Measurements from ENCODE around the gene ZDHHC6.

The ZDHHC6 gene

DNA sequence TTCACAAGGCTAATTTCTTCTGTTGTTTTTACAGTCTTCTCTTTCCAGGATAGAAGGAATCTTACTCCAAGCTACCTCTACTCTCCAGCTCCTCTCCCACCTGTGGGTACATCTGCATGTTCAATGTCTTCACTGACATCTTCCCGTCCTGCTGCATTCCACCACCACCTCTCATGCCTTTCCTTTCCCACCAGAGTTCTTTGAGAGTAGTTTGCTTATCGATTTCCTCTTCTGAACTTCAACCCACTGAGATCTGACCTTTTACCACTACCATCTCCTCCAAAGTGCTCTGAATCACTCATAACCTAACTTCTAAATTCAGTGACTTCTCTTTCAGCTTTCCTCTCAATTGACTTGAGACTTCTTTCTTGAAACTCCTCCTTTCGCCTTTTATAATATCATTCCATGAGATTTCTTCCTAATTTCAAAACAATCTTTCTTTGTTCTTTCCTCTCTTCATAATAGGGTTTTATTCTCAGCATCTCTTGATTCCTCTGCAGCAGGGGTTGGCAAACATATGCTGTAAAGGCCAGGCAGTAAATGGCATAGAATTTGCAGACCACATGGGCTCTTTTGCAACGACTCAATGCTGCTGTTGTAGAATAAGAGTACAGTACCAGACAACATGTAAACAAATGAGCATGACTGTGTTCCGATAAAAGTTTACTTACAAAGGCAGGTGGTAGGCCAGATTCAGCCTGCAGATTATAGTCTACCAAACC is 50.7 kb downstream of the ZDHHC6 start:
- in situ Hi-C loops (cut with MboI; ENCODE audit: low pct_unique_long_range_greater_than_20kb, low sequenced_read_pairs, unreplicated experiment), result no loop called here
- TF ChIP-seq, protein P1, sequence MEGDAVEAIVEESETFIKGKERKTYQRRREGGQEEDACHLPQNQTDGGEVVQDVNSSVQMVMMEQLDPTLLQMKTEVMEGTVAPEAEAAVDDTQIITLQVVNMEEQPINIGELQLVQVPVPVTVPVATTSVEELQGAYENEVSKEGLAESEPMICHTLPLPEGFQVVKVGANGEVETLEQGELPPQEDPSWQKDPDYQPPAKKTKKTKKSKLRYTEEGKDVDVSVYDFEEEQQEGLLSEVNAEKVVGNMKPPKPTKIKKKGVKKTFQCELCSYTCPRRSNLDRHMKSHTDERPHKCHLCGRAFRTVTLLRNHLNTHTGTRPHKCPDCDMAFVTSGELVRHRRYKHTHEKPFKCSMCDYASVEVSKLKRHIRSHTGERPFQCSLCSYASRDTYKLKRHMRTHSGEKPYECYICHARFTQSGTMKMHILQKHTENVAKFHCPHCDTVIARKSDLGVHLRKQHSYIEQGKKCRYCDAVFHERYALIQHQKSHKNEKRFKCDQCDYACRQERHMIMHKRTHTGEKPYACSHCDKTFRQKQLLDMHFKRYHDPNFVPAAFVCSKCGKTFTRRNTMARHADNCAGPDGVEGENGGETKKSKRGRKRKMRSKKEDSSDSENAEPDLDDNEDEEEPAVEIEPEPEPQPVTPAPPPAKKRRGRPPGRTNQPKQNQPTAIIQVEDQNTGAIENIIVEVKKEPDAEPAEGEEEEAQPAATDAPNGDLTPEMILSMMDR (IDR thresholded peaks at IDR 0.05; ENCODE audit: extremely low read depth, insufficient read depth, missing control alignments), result no peak
- DNase-seq (ENCODE audit: low spot score), result no peak

DNA sequence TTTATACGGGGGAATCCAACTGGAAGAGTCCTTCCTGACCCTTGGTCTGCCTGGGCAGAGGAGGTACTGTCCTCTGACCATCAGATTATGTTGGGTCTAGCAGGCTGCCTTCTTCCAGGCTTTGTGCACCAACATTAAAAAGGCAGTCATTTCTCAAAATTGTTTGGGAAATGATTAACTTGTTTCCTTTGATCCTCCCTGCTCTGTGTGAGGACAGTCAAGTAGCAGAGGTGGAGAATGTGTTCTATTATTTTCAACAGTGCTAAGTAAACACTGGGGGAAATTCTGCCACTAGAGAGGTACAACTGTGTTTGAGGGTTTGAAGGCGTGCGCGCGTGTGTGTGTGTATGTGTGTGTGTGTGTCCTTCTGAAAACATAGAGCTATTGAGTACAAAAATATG is 52.2 kb downstream of the ZDHHC6 start:
- no peak for DNase-seq (ENCODE audit: low spot score)
- in situ Hi-C loops (cut with MboI; ENCODE audit: low pct_unique_long_range_greater_than_20kb, low sequenced_read_pairs, unreplicated experiment), result no loop called here
- TF ChIP-seq, protein P1 (IDR thresholded peaks at IDR 0.05; ENCODE audit: extremely low read depth, insufficient read depth, missing control alignments), result no peak

DNA sequence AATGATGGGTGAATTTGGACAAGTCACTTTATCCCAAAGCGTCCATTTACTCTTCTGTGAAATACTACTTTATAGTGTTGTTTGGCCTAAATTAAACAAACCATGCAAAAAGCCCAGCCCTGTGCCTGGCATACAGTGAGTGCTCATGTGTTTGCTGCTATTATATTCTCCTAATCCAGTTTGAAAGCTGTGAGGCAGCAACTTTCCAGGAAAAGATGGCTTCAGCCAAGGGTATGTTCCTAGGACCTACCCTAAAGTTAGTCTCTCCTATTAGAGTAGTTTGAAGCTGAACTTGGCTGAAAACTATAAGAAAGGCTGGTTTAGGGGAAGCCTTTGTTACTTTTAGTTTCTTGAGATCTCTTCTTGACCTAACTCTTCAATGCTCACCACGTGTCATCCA is 52.9 kb downstream of the ZDHHC6 start:
- in situ Hi-C loops (cut with MboI; ENCODE audit: low pct_unique_long_range_greater_than_20kb, low sequenced_read_pairs, unreplicated experiment), result no loop called here
- TF ChIP-seq, protein P1 (IDR thresholded peaks at IDR 0.05; ENCODE audit: extremely low read depth, insufficient read depth, missing control alignments), result no peak
- no peak for DNase-seq (ENCODE audit: low spot score)

DNA sequence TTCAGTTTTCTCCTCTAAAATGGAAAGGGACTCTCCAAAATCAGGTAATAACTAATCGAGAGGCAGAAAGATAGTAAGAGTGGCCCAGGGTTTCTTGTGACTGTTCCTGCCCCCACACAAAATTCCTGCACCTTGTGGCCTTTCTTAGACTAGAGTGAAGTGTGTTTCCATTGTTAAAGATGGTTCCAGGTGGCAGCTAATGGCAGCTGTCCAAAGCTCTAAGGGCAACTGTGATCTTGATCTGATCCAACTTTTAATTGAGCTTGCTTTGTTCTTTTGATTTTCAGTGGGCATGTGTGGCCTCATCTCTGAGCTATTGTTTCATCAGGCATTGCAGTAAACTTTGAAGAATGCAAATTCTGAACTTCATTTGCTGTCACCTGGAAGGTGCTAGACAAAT is 53.4 kb downstream of the ZDHHC6 start:
- no peak for DNase-seq (ENCODE audit: low spot score)
- in situ Hi-C loops (cut with MboI; ENCODE audit: low pct_unique_long_range_greater_than_20kb, low sequenced_read_pairs, unreplicated experiment), result no loop called here
- TF ChIP-seq, protein P1 (IDR thresholded peaks at IDR 0.05; ENCODE audit: extremely low read depth, insufficient read depth, missing control alignments), result no peak

DNA sequence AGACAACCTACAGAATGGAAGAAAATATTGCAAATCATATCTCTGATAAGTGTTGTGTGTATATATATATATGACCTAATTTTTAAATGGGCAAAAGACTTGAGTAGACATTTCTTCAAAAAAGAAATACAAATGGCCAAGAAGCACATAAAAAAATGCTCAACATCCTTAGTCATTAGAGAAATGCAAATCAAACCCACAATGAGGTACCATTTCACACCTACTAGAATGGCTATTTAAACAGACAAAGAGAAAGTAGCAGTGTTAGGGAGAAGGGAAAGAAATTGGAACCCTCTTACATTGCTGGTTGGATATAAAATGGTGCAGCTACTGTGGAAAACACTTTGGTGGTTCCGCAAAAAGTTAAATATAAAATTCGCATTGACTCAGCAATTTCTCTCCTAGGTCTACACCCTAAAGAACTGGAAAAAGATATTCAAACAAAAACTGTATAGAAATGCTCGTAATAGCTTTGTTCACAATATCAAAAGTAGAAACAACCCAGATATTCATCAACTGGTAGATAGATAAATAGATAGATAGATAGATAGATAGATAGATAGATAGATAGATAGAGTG is 56.5 kb downstream of the ZDHHC6 start:
- DNase-seq (ENCODE audit: low spot score), result no peak
- in situ Hi-C loops (cut with MboI; ENCODE audit: low pct_unique_long_range_greater_than_20kb, low sequenced_read_pairs, unreplicated experiment), result no loop called here
- TF ChIP-seq, protein P1 (IDR thresholded peaks at IDR 0.05; ENCODE audit: extremely low read depth, insufficient read depth, missing control alignments), result no peak

DNA sequence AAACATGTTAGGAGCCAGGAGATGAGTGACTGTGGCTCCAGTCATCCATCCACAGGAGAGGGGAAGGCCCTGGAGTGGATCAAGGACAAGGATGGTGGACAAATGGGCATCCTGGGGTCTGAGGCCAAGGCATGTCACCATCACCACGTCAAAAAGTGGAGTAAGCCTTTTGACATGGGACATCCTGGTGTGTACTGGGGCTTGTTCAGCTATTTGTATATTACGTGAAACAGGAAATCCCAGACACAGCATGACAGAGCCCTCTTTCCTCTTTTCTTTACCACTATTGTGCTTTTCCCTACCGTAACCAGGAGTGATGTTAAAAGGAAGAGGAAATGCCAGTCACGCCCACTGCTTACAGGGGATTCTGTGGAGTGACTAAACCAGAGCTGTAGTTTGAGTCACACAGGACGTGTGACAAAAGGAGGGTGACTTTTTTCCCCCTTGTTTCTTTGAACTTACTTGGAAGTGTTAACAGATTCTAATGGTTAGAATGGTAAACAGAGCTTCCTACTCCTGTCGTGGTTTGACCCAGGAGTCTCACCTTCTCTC is 57.4 kb downstream of the ZDHHC6 start:
- DNase-seq (ENCODE audit: low spot score), result no peak
- TF ChIP-seq, protein P1 (IDR thresholded peaks at IDR 0.05; ENCODE audit: extremely low read depth, insufficient read depth, missing control alignments), result no peak
- in situ Hi-C loops (cut with MboI; ENCODE audit: low pct_unique_long_range_greater_than_20kb, low sequenced_read_pairs, unreplicated experiment), result no loop called here
